ENCODE data around the gene AP2A1.

GRCh38 chr19:49823472-49823871 is 56.7 kb downstream of the AP2A1 start:
- TF ChIP-seq CTCF (IDR thresholded peaks at IDR 0.05; ENCODE audit: extremely low read depth in 1 of 2, insufficient read depth in 1 of 2, low read depth in 1 of 2, low read length in 2 of 2) (no peak), POLR2AphosphoS5 (IDR thresholded peaks at IDR 0.05; ENCODE audit: insufficient read depth, low read depth, low read length) (no peak), FOS (IDR thresholded peaks at IDR 0.05; ENCODE audit: borderline replicate concordance, insufficient read depth, low read length) (no peak)
